GM12878 (cell line): ENCODE measurements around the gene COL23A1.

Experiments
- BHLHE40 ChIP-seq, 2 experiments: fragments of 450-650 bp in 1 of 2; IDR thresholded peaks; 2 replicates each; pipeline ENCODE4 v1.6.1; 2011 to 2017; ENCODE audit warnings: low read depth in 2 of 2, borderline replicate concordance in 1 of 2, improper control_type of control experiment in 1 of 2, low read length in 1 of 2, mild to moderate bottlenecking in 1 of 2
- BRCA1 ChIP-seq: IDR thresholded peaks from 2 replicates; pipeline ENCODE4 v1.6.1; 2011; ENCODE audit warnings: low read depth, low read length, improper control_type of control experiment
- CBX5 ChIP-seq: sonication (generic); IDR thresholded peaks from 2 replicates; pipeline ENCODE4 v1.6.1; 2016; ENCODE audit warnings: low read depth, moderate library complexity, mild to moderate bottlenecking, inconsistent platforms
- CREM ChIP-seq: IDR thresholded peaks from 2 replicates; pipeline ENCODE4 v1.6.1; 2014; ENCODE audit warnings: antibody characterized with exemption, low read depth
- CTCF ChIP-seq, 3 experiments: IDR thresholded peaks in 2 of 3; conservative IDR thresholded peaks in 1 of 3; 2 replicates each; pipeline ENCODE4 v1.5.1; 2011; ENCODE audit warnings: low read depth in 3 of 3, low read length in 3 of 3, mild to moderate bottlenecking in 3 of 3, control low read depth in 2 of 3, moderate library complexity in 2 of 3, inconsistent platforms in 1 of 3, mixed read lengths in 1 of 3; ENCODE audit not compliant: control insufficient read depth in 2 of 3, insufficient read depth in 1 of 3; ENCODE audit errors: extremely low read depth in 1 of 3
- HDGF ChIP-seq: fragments of 450-650 bp; IDR thresholded peaks from 2 replicates; pipeline ENCODE4 v1.6.1; 2016; ENCODE audit warnings: antibody characterized with exemption
- SMAD5 ChIP-seq: IDR thresholded peaks from 2 replicates; pipeline ENCODE4 v1.6.1; 2016; ENCODE audit warnings: antibody characterized with exemption, low read depth

GRCh38 chr5:178208540-178209227 lies 381.5 kb downstream of the COL23A1 start:
- peak; percentile 1 to 27 (median 25); a peak in 2 of 6 replicates for TF ChIP-seq CTCF (IDR thresholded peaks at IDR 0.05 in 2 of 3, conservative IDR thresholded peaks at IDR 0.05 in 1 of 3; ENCODE audit: control insufficient read depth in 2 of 3, extremely low read depth in 1 of 3, insufficient read depth in 1 of 3, low read depth in 3 of 3, low read length in 3 of 3)
- TF ChIP-seq CREM = no peak
- TF ChIP-seq BHLHE40 (IDR thresholded peaks at IDR 0.05; ENCODE audit: borderline replicate concordance in 1 of 2, low read depth in 2 of 2, low read length in 1 of 2) = no peak
- no peak; the same call in 1 of the 2 replicates for TF ChIP-seq SMAD5
- no peak for TF ChIP-seq CBX5
- TF ChIP-seq HDGF = no peak
- TF ChIP-seq BRCA1 = no peak
